ENCODE measurements around the gene TIMM10B. TPM values are rescaled to one million over a fixed set of nuclear protein-coding genes. Genes with fewer than 3 reads are reported as not detected.
A peak's percentile ranks its signal among the peaks of the same experiment; 100 is the strongest.
"Not testable (repeated sequence)": the region's sequence is repeated elsewhere in the genome, so short reads cannot be mapped to it uniquely, and the experiment has no call there.

Gene TIMM10B
- polyA plus RNA-seq, 4 donors, result 39.0 to 43.1 (median 41.2) TPM

GRCh38 chr11:6498544-6498943 is 17.2 kb downstream of the TIMM10B start:
- no peak for DNase-seq (ENCODE audit: low read depth in 4 of 4, low spot score in 3 of 4)

DNA sequence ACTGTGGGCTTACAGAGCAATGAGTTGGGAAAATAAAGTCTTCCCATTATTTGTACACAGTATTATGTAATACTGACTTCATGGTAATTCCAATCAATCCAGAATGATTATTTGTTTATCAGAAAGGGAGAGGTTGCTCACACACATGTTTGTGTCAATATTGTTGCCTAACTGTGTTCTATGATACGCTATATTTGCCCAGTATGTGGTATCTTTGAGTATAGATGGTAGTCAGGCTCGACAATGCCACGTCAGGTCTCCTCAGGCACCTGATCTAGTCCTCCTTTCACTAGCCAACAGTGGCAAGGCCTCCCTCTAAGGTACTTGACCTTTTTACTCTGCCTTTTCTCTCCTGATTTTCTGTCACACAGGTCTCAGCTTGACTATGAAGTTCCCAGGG is 21.1 kb downstream of the TIMM10B start:
- DNase-seq (ENCODE audit: low read depth in 4 of 4, low spot score in 3 of 4), result no peak

- no peak for DNase-seq (ENCODE audit: low read depth in 4 of 4, low spot score in 3 of 4)
Observed at GRCh38 chr11:6504166-6504565, 22.9 kb downstream of the TIMM10B start.

DNA sequence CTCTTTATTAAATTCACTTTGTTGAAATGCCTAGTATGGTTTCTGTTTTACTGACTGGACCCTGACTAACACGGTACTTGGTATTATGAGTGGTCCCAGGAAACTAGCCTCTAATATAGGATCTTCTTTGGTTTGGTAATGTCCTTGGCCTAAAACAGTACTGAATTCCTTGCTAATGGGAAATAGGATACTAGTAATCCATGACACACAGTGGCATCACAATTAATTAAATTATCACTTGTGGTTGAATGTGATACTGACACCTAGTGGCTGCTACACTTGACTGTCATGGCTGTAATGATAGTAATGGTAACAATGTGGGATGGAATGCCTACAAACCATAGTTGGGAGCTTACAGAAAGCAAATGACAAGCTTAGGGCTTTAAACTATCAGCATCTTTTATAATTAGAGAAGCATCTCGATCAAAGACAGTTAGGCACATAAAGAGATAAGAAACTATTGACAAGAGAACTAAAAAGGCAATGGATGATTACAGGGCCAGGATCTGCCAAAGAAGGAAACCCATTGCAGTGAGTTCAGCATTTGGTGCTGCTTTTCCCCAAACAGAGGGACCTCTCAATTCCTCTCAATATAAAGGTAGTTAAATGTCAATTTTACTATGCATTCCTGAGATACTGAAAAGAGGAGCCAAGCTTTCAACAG is 24.4 kb downstream of the TIMM10B start:
- peak; percentile 20 to 33 (median 28) for DNase-seq (ENCODE audit: low read depth in 4 of 4, low spot score in 3 of 4)

- no peak for DNase-seq (ENCODE audit: low read depth in 4 of 4, low spot score in 3 of 4)
Observed at GRCh38 chr11:6516865-6517264, 35.6 kb downstream of the TIMM10B start.

DNA sequence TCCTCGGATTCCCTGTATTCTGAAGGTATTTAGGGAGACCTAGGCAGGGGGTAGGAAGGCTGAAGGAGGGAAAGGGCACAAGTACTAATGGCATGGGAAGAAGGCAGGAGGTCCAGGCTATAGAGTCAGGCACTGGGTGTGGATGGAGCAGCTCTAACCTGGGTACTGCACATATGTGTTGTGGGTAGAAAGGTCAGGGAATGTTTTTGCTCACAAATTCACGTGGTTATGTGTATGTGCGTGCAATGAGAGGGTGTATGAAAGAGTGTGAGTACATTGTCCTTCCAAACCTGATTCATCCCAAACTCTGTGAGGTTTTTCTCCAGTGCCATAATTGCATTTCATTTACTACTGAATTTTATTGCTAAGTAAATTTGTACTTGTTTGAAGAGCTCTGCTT is 39.0 kb downstream of the TIMM10B start:
- DNase-seq (ENCODE audit: low read depth in 4 of 4, low spot score in 3 of 4), result no peak

GRCh38 chr11:6521946-6522345 is 40.6 kb downstream of the TIMM10B start:
- not testable (repeated sequence) for DNase-seq (ENCODE audit: low read depth in 4 of 4, low spot score in 3 of 4)

DNA sequence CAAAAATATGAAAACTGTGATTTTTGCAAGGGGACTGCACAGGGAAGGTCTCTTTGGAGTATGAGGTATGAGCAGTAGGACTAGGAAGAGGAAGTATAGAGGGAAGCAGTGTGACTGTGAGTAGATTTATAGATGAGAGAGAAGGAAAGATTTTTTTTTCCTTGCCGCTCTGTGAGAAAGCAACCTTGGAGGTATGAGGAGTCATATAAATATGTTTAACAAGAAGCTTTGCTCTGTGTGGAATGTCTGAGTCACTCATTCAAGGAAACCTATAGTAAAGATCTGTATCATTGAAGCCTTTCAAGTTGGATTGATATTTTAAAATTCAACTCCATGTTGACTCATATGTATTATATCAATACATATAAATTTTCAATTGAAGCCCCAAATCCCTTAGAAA is 42.0 kb downstream of the TIMM10B start:
- DNase-seq (ENCODE audit: low read depth in 4 of 4, low spot score in 3 of 4), result no peak

DNA sequence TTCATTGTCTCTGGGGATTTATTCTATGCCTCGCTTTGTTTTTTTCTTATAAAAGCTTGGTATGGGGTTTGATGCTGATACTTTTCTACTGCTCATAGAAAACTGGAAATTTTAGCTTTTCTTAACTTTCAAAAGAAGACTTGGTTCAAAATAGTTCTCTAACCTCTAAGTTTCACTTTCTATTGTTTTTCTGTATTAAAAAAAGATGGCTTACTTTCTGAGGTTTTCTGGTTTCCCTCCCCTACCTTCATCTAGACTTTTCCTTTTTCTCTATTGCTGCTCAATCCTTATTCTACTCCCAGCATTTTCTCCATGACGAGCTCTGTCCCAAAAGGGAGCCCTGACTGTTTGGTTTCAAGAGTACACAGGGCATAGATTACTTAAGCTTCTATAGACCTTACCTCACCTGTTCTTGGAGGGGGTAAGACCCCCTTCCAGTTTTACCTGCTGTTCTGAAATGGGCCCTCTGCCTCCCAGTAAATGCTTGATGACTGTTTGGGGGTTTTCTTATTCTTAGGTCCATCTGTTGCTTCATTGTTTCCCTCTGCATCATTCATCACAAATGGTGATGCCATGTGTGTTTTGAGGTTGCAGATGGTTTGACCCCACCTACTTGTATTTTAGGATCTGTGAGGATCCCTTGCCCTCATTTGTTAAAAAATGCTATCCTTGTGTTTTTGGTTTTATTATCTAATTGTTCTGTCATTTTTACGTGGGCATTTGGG is 45.3 kb downstream of the TIMM10B start:
- DNase-seq (ENCODE audit: low read depth in 4 of 4, low spot score in 3 of 4), result no peak

DNA sequence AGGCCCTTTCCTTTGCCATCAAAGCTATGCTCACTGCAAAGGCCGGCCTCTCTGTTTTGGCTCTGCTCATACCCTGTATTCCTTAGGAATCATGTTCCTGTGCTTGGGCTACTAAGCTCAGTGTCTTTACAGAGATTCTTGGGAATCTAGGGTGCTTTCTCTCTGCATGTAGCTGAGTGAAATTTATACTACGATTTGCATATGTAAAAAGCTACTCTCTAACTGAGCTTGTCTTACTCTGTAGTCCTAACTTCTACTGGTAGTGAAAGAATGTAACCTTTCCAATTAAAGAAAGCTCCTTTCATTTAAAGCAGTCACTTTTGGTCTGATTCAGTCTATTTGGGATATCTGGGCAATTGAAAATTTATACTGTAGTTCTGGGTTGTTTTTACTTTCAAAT is 48.0 kb downstream of the TIMM10B start:
- DNase-seq (ENCODE audit: low read depth in 4 of 4, low spot score in 3 of 4), result no peak

DNA sequence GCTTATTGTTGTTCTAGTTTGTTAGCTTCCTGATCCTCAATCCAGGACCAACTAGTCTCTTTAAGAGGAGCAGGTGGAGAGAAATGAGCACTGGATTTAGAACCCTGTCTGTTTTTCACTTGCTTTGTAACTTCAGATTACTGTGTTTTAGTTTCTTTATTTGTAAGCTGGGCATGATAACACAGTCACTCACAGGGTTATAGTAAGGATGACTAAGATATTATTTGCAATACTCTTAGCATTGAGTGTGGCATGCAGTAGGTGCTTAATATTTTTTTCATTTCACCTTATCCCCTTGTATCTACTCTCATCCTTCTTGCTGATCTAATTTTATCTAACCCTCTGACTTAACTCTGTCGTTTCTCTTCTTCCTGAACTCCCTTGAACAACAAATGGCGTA is 49.5 kb downstream of the TIMM10B start:
- no peak for DNase-seq (ENCODE audit: low read depth in 4 of 4, low spot score in 3 of 4)

GRCh38 chr11:6531267-6531752 is 50.0 kb downstream of the TIMM10B start:
- DNase-seq (ENCODE audit: low read depth in 4 of 4, low spot score in 3 of 4), result peak; percentile 23 to 45 (median 31)

Other genes starting within 250 kb of the TIMM10B start
- gene FHIP1B, start 246.9 kb upstream of the TIMM10B start, polyA plus RNA-seq (ENCODE audit: insufficient read length in 4 of 4), result 10 to 100 TPM; 47.6 to 53.7 (median 51.2) TPM
- under 1 TPM; 0.23 to 0.32 (median 0.28) TPM for gene CNGA4, start 242.4 kb upstream of the TIMM10B start, polyA plus RNA-seq (ENCODE audit: insufficient read length in 4 of 4)
- gene CCKBR, start 221.7 kb upstream of the TIMM10B start, polyA plus RNA-seq (ENCODE audit: insufficient read length in 4 of 4), result under 1 TPM; 0.51 to 0.96 (median 0.69) TPM
- gene CAVIN3, start 161.0 kb upstream of the TIMM10B start, polyA plus RNA-seq (ENCODE audit: insufficient read length in 4 of 4), result 10 to 100 TPM; 14.3 to 26.3 (median 16.0) TPM
- gene SMPD1, start 91.0 kb upstream of the TIMM10B start, polyA plus RNA-seq (ENCODE audit: insufficient read length in 4 of 4), result 10 to 100 TPM; 33.0 to 38.7 (median 34.7) TPM
- 10 to 100 TPM; 52.2 to 64.6 (median 54.0) TPM for gene APBB1, start 62.4 kb upstream of the TIMM10B start, polyA plus RNA-seq (ENCODE audit: insufficient read length in 4 of 4)
- 1 to 10 TPM; 2.2 to 4.2 (median 2.7) TPM for gene HPX, start 40.5 kb upstream of the TIMM10B start, polyA plus RNA-seq (ENCODE audit: insufficient read length in 4 of 4)
- gene TRIM3, start 7.6 kb upstream of the TIMM10B start, polyA plus RNA-seq (ENCODE audit: insufficient read length in 4 of 4), result 10 to 100 TPM; 18.6 to 22.5 (median 20.0) TPM
- gene ARFIP2, start 170 bp upstream of the TIMM10B start, polyA plus RNA-seq (ENCODE audit: insufficient read length in 4 of 4), result 10 to 100 TPM; 63.9 to 71.0 (median 68.1) TPM
- 1 to 10 TPM; 5.8 to 9.7 (median 7.5) TPM for gene DNHD1, start 15.8 kb downstream of the TIMM10B start, polyA plus RNA-seq (ENCODE audit: insufficient read length in 4 of 4)
- 10 to 100 TPM; 22.4 to 25.4 (median 23.9) TPM for gene RRP8, start 122.1 kb downstream of the TIMM10B start, polyA plus RNA-seq (ENCODE audit: insufficient read length in 4 of 4)
- gene ILK, start 122.3 kb downstream of the TIMM10B start, polyA plus RNA-seq (ENCODE audit: insufficient read length in 4 of 4), result 100 to 1,000 TPM; 153 to 162 (median 160) TPM
- 10 to 100 TPM; 80.5 to 97.0 (median 87.3) TPM for gene TAF10, start 130.7 kb downstream of the TIMM10B start, polyA plus RNA-seq (ENCODE audit: insufficient read length in 4 of 4)
- gene TPP1, start 137.9 kb downstream of the TIMM10B start, polyA plus RNA-seq (ENCODE audit: insufficient read length in 4 of 4), result 100 to 1,000 TPM; 123 to 144 (median 129) TPM
- 10 to 100 TPM; 33.1 to 39.1 (median 33.5) TPM for gene DCHS1, start 174.3 kb downstream of the TIMM10B start, polyA plus RNA-seq (ENCODE audit: insufficient read length in 4 of 4)
- 10 to 100 TPM; 71.2 to 82.0 (median 73.2) TPM for gene MRPL17, start 201.8 kb downstream of the TIMM10B start, polyA plus RNA-seq (ENCODE audit: insufficient read length in 4 of 4)

Measured in right renal pelvis (tissue), 4 donors.